Panc1 (cell line): ENCODE data around the gene PTMS. TPM values are rescaled to one million over a fixed set of nuclear protein-coding genes. Genes with fewer than 3 reads are reported as not detected.

Experiments
- ATAC-seq: fragments of 200-7000 bp; cut with Tn5 transposase; 2 replicates; pipeline ENCODE4 v1.9.1; 2020; ENCODE audit warnings: mild to moderate bottlenecking, moderate library complexity
- BruUV-seq: library from RNA; stranded (reverse); fragments of 400-500 nt; replicated peaks from 2 replicates; lab custom pipeline; 2021; lab: Mats Ljungman, UMichigan
- CTCF ChIA-PET: fragments of 300-600 bp; sonication (Branson Sonifier 250); formaldehyde crosslinking; loops from one replicate; lab custom pipeline; 2022; ENCODE audit warnings: antibody characterized with exemption; lab: Charles Lee
- POLR2A ChIA-PET: fragments of 300-600 bp; sonication (Branson Sonifier 250); formaldehyde crosslinking; loops from one replicate; lab custom pipeline; 2022; ENCODE audit warnings: antibody characterized with exemption; lab: Charles Lee
- DNase-seq: peaks from one replicate; pipeline ENCODE4 v3.0.0-alpha.2; 2010; ENCODE audit warnings: low read depth, low spot score
- H3K27ac ChIP-seq: 2 replicates; pipeline ENCODE4 v1.5.1; 2011; ENCODE audit warnings: mild to moderate bottlenecking, low read length, inconsistent platforms
- H3K27me3 ChIP-seq: fragments of 200-500 bp; sonication (Bioruptor generic); 2 replicates; pipeline ENCODE4 v1.6.0; 2014; ENCODE audit warnings: low read length, inconsistent platforms; ENCODE audit not compliant: control insufficient read depth, insufficient read depth
- H3K36me3 ChIP-seq: fragments of 200-500 bp; sonication (Bioruptor generic); 2 replicates; pipeline ENCODE4 v1.5.1; 2014; ENCODE audit warnings: inconsistent platforms, mild to moderate bottlenecking, low read length, moderate library complexity; ENCODE audit not compliant: control insufficient read depth, insufficient read depth
- H3K4me1 ChIP-seq: 2 replicates; pipeline ENCODE4 v1.5.1; 2011; ENCODE audit warnings: inconsistent platforms, mild to moderate bottlenecking, low read length, moderate library complexity; ENCODE audit not compliant: control insufficient read depth, insufficient read depth
- H3K4me3 ChIP-seq, 2 experiments: 2 replicates each; pipeline ENCODE4 v1.5.1; 2011 to 2012; ENCODE audit warnings: low read depth in 2 of 2, low read length in 2 of 2, mild to moderate bottlenecking in 2 of 2, inconsistent platforms in 1 of 2, moderate library complexity in 1 of 2
- H3K9me3 ChIP-seq: fragments of 200-500 bp; sonication (Bioruptor generic); 2 replicates; pipeline ENCODE4 v1.5.1; 2014; ENCODE audit warnings: low read depth, mild to moderate bottlenecking, inconsistent platforms, low read length, moderate library complexity; ENCODE audit not compliant: control insufficient read depth, insufficient read depth
- CTCF ChIP-seq: fragments of 450-650 bp; IDR thresholded peaks from 2 replicates; pipeline ENCODE4 v1.5.1; 2017; ENCODE audit warnings: mild to moderate bottlenecking
- POLR2AphosphoS5 ChIP-seq: IDR thresholded peaks from 2 replicates; pipeline ENCODE4 v1.6.1; 2012; ENCODE audit warnings: mild to moderate bottlenecking, low read depth, low read length, moderate library complexity
- REST ChIP-seq, 2 experiments: IDR thresholded peaks; 2 replicates each; pipeline ENCODE4 v1.6.1; 2011 to 2012; ENCODE audit warnings: low read depth in 2 of 2, control low read depth in 1 of 2, low read length in 1 of 2, mild to moderate bottlenecking in 1 of 2, moderate library complexity in 1 of 2; ENCODE audit not compliant: insufficient read depth in 1 of 2
- SIN3A ChIP-seq: IDR thresholded peaks from 2 replicates; pipeline ENCODE4 v1.6.1; 2012; ENCODE audit warnings: low read depth, mild to moderate bottlenecking, low read length, moderate library complexity, borderline replicate concordance; ENCODE audit not compliant: insufficient read depth
- TCF7L2 ChIP-seq: IDR thresholded peaks from 2 replicates; pipeline ENCODE4 v1.6.1; 2011; ENCODE audit warnings: mild to moderate bottlenecking, low read depth, low read length, inconsistent platforms
- in situ Hi-C: cut with HindIII; loops from 2 replicates; pipeline ENCODE4 v1.10.0; 2016; ENCODE audit warnings: low sequenced_read_pairs, low pct_unique_long_range_greater_than_20kb
- intact Hi-C: fragments of 100-400 bp; cut with micrococcal nuclease; formaldehyde crosslinking; loops from one replicate; pipeline ENCODE4 v1.10.0; 2022; ENCODE audit not compliant: unreplicated experiment
- total RNA-seq: library from RNA; stranded (reverse); gene quantifications from one replicate; pipeline ENCODE4 v1.2.1, GENCODE V29; 2021; ENCODE audit not compliant: unreplicated experiment

PTMS gene
- total RNA-seq, 1 experiment from 2014 or later = 395 TPM

- DNase-seq (no peak), ATAC-seq (no peak)
- H3K4me1 ChIP-seq = peaks cover 7% of the 10 kb centered on the region; the same call in 1 of the 2 replicates
- in situ Hi-C loops = no loop called here
- no peaks in the 10 kb centered on the region for H3K9me3 ChIP-seq
- H3K27ac ChIP-seq = no peak overlapping the region
- H3K4me3 ChIP-seq = no peak overlapping the region
- ChIA-PET CTCF (no interaction called here), POLR2A (no interaction called here)
- H3K36me3 ChIP-seq = no peaks in the 10 kb centered on the region
- H3K27me3 ChIP-seq = no peaks in the 10 kb centered on the region
- intact Hi-C loops = no loop called here
- no TSS peak for BruUV-seq
- TF ChIP-seq POLR2AphosphoS5 = no peak
- no peak for TF ChIP-seq REST (IDR thresholded peaks at IDR 0.05; ENCODE audit: insufficient read depth in 1 of 2, low read depth in 2 of 2, low read length in 1 of 2)
- TF ChIP-seq SIN3A = no peak
- TF ChIP-seq TCF7L2 = no peak
These were observed 31.4 kb upstream of the PTMS start for GRCh38 chr12:6734506-6735387.

GRCh38 chr12:6735448-6736191, 30.5 kb upstream of the PTMS start:
- TF ChIP-seq CTCF (peak; percentile 85), SIN3A (no peak)
- Histone ChIP-seq H3K36me3 (no peaks in the 10 kb centered on the region), H3K9me3 (no peaks in the 10 kb centered on the region), H3K4me3 (no peak overlapping the region), H3K27me3 (no peaks in the 10 kb centered on the region), H3K27ac (peak overlapping the region; percentile 66), H3K4me1 (peaks cover 7% of the 10 kb centered on the region; the same call in 1 of the 2 replicates)
- DNase-seq (peak; percentile 32), ATAC-seq (peak; percentile 100)
- BruUV-seq = no TSS peak
- POLR2A ChIA-PET = no interaction called here
- in situ Hi-C loops = no loop called here
- intact Hi-C loops = loop anchor here (1.0 kb wide), 1 partner anchor 90 kb away; no protein-coding TSS in a partner anchor
- CTCF ChIA-PET = no interaction called here
